Fibroblast of peridontal ligament (primary cell): ENCODE results near the gene EGFR.

ENCODE experiments used
- DNase-seq: peaks from one replicate; pipeline ENCODE4 v3.0.0-alpha.2; 2010; ENCODE audit errors: extremely low read depth

EGFR gene

DNA sequence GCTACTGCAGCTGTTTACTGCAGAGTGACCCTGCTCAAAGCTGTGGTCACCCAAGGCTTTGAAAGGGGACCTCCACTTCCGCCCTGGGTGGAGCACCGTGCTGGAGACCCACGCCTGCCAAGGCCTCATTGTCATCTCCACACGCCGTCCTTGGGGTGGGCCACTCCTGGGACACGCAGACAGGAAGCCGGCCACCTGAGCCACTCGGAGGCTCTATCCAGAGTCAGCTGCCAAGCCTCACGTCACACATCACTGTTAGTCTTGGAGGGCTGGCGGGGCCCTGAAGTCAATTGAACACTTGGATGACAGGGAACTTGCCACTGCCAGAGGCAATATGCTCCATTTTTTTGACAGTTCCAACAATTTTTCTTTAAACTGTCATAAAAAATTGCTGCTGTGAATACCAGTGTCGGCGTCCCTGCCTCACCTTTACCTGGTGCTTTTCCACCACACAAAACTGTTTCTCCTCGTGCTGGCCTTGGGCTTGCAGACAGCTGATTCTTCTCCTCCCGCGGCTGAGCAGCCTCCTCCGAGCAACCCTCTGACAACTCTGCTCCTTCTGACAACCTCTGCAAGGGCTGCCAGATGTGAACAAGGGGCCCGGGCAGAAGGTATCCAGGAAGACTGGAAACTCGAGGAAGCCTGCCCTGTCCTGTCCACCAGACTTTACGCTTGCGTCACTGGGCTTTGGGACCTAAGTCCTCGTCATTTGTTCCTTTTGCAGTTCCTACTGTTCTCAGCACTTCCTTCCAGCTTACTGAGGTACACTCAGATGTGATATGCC lies 81.9 kb downstream of the EGFR start:
- DNase-seq, result no peak

GRCh38 chr7:55101359-55101758 lies 82.5 kb downstream of the EGFR start:
- DNase-seq, result no peak

DNA sequence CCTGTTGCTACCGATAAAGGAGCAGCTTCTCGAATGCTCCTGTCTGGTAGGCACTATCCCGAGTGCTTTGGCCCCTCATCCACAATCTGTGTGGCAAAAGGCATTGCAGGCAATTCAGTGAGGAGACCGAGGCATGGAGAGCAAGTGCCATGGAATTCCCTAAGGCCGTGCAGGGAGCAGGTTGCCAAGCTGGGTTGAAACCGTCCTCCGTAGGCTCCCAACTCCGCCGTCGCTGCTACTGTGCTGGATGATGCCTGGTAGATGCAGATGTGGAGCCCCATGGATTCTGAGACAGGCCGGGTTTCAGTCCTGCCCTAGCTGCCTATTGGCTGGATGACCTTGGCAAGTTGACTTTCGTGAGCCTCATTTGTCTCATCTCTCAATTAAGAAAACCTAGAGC lies 85.3 kb downstream of the EGFR start:
- DNase-seq, result no peak

GRCh38 chr7:55104712-55105433 lies 86.1 kb downstream of the EGFR start:
- peak; percentile 38 for DNase-seq

DNA sequence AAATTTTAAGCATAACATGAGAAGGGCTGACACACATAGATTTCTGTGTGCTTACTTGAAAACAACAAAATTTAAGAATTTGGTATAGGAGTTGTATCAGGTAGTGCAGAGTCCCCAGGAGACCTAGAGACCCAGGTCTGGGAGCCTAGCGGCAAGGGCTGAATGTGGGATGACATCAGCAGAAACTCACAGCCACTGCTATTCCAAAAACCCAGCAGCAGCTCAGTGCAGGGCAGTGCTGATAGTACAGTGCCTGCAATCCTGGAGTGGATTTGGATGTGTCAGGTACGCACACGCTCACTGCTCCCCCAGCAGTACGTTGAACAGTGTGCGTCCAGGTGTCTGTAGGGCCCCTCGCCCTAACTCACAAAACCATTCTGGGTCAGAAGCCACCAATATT lies 87.1 kb downstream of the EGFR start:
- no peak for DNase-seq

- DNase-seq, result no peak
Observed at GRCh38 chr7:55107946-55108345, 89.1 kb downstream of the EGFR start.

DNA sequence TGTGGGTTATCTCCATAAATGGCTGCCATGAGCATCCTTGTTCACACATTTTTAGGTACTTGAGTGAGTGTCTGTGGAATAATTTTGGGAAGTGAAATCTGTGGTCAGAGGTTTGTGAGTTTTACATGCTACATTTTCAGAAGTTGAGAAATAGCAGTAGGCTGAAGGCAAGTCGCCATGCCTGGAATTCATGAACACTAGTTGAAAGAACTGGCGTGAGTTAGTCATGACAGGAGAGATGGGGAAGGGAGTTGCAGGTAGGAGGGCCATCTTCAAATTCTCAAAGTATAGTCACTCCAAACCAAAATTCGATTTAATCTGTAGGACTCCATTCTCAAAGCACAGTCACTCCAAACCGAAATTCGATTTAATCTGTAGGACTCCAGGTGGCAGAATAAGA lies 89.6 kb downstream of the EGFR start:
- DNase-seq, result no peak

- no peak for DNase-seq
Observed at GRCh38 chr7:55108818-55109217, 90.0 kb downstream of the EGFR start.

- no peak for DNase-seq
Observed at GRCh38 chr7:55109404-55110167, 90.8 kb downstream of the EGFR start.

GRCh38 chr7:55110282-55110992 lies 91.6 kb downstream of the EGFR start:
- no peak for DNase-seq

DNA sequence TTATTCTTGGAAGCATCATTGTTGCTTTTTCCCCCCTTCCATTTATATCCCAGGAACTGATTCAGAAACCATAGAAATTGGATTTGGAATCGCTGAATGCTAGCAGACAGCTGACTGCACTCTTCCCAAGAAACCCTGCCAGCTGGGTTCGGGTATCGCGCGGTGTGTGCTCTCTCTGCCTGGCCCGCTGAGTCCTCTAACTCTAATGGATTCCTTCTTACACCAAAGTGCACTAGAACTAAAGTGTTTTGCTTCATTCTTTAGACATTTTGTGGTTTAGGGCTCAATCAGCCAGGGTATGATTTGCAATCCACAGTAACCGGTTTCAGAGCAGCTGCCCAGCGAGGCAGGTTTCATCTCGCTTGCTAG lies 92.2 kb downstream of the EGFR start:
- DNase-seq, result peak; percentile 95

DNA sequence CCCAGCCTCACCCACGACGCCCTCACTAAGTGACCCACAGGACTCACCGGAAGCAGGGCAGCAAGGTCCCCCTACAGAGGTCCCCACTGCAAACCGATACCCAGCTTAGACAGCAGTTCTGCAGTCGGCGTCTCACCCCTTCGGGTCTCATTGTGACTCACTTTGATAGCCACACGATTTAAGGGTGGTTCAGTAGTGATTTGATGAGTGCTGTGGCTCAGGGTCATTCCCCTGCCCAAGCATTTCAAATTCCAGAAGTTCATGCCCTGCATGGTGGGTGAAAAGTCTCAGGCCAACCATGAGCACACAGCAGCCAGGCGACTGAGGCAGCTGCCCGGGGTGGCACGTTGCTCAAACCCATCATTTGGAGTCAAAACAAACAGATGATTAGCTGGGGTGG lies 93.2 kb downstream of the EGFR start:
- no peak for DNase-seq

DNA sequence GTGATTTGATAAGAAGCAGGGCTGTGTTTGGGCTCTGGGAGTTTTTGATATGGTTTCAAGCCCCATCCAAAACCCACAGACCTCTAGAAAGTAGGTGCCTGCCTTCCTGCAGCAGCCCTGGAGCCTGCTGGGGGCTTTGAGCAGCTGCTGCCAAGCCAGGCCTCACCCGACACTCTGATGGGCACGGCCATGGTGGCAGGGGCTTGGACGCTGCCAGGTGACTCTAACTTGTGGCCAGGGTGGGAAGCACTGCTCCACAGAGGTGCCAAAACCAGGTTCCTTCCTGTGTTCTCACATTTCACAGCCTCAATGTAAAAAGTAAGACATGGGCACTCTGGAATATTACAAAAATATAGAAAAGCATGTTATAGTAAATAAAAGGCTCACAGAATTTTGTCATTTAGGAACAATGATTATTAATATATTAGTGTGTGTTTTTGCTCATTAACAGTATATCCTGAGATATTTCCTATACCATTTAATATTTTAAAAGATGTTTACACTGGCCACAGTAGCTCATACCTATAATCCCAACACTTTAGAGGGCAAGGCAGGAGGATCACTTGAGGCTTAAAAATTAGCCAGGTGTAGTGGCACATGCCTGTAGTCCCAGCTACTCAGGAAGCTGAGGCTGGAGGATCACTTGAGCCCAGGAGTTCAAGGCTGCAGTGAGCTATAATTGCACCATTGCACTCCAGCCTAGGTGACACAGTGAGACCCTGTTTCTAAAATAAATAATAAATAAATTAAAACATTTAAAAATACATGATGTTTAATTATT lies 95.1 kb downstream of the EGFR start:
- no peak for DNase-seq

DNA sequence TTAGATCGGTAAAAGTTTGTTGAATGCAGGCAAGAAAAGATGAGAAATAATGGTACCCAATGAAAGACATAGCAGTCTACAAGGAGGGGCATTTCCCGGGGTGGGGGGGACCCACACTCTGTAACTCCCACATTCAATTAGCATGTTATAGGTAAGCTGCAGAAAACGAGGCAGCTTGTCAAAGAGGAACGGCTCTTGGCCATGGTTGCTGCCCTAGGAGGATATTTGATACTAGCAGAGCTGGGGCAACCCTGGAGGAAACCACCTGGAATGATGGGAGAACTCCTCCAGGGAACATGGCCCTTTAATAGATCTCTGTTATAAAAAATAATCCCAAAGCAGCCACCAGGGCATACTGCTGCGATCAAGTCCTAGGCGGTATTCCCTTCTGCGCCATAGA lies 98.5 kb downstream of the EGFR start:
- no peak for DNase-seq

- no peak for DNase-seq
Observed at GRCh38 chr7:55118426-55118825, 99.6 kb downstream of the EGFR start.

GRCh38 chr7:55119571-55119970 lies 100.8 kb downstream of the EGFR start:
- DNase-seq, result no peak

DNA sequence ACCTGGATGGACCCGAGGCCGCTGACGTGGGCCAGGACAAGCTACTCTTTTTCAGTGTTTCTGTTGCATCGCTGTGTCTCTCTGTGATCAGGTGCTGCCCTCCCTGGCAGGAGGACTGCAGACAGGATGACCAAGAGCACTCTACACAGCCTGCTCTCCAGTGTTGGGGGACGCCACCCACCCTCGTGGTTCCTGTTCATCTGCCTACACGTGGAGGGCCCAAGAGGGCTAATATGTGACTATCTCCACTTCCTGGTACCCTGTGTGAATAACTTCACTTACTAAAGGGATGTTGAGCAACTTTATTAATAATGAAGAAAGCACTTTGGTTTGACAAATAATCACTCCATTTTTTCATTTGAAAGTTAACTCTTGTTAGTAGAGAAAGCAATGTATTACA lies 101.3 kb downstream of the EGFR start:
- DNase-seq, result no peak

- peak; percentile 87 for DNase-seq
Observed at GRCh38 chr7:55120501-55121198, 101.8 kb downstream of the EGFR start.

GRCh38 chr7:55121249-55121648 lies 102.4 kb downstream of the EGFR start:
- DNase-seq, result no peak

GRCh38 chr7:55122263-55122662 lies 103.4 kb downstream of the EGFR start:
- no peak for DNase-seq
